HCT116 (cell line): Measurements from ENCODE around the gene SND1.

ENCODE experiments used
- ATF3 ChIP-seq: IDR thresholded peaks from 2 replicates; pipeline ENCODE4 v1.6.1; 2012
- CTCF ChIP-seq, 3 experiments: fragments of 200-600 bp in 1 of 3; sonication (generic) in 1 of 3; IDR thresholded peaks in 2 of 3; conservative IDR thresholded peaks in 1 of 3; 2 replicates each; pipeline ENCODE4 v1.5.1; 2012 to 2017; ENCODE audit warnings: low read depth in 2 of 3, low read length in 2 of 3, antibody characterized with exemption in 1 of 3, borderline replicate concordance in 1 of 3, control low read depth in 1 of 3, mild to moderate bottlenecking in 1 of 3, mixed read lengths in 1 of 3, mixed run types in 1 of 3, moderate library complexity in 1 of 3; ENCODE audit not compliant: insufficient read depth in 1 of 3
- ELF1 ChIP-seq: IDR thresholded peaks from 2 replicates; pipeline ENCODE4 v1.6.1; 2012; ENCODE audit warnings: low read depth, borderline replicate concordance
- EZH2 ChIP-seq: fragments of 200-600 bp; sonication (generic); IDR thresholded peaks from 2 replicates; pipeline ENCODE4 v1.6.1; 2017; ENCODE audit warnings: antibody characterized with exemption, mixed run types
- JUND ChIP-seq: IDR thresholded peaks from 2 replicates; pipeline ENCODE4 v1.6.1; 2012
- MAX ChIP-seq: IDR thresholded peaks from 2 replicates; pipeline ENCODE4 v1.6.1; 2012
- POLR2A ChIP-seq: IDR thresholded peaks from 2 replicates; pipeline ENCODE4 v1.7.0; 2011; ENCODE audit warnings: borderline replicate concordance; ENCODE audit not compliant: insufficient read depth, insufficient read length; ENCODE audit errors: extremely low read depth
- POLR2AphosphoS5 ChIP-seq: IDR thresholded peaks from 2 replicates; pipeline ENCODE4 v1.6.1; 2011; ENCODE audit warnings: mild to moderate bottlenecking, low read depth, low read length, moderate library complexity
- RAD21 ChIP-seq: IDR thresholded peaks from 2 replicates; pipeline ENCODE4 v1.6.1; 2012; ENCODE audit warnings: low read depth, mild to moderate bottlenecking
- REST ChIP-seq: IDR thresholded peaks from 2 replicates; pipeline ENCODE4 v1.6.1; 2012; ENCODE audit warnings: low read depth
- SP1 ChIP-seq: IDR thresholded peaks from 2 replicates; pipeline ENCODE4 v1.6.1; 2012; ENCODE audit warnings: low read depth
- TCF7L2 ChIP-seq: IDR thresholded peaks from 2 replicates; pipeline ENCODE4 v1.7.0; 2011; ENCODE audit warnings: borderline replicate concordance, inconsistent platforms; ENCODE audit not compliant: insufficient read depth, insufficient read length; ENCODE audit errors: extremely low read depth
- YY1 ChIP-seq: IDR thresholded peaks from 2 replicates; pipeline ENCODE4 v1.6.1; 2011; ENCODE audit warnings: low read length, low read depth, moderate library complexity, mild to moderate bottlenecking; ENCODE audit not compliant: insufficient replicate concordance; ENCODE audit errors: extremely low read depth
- ZFX ChIP-seq: fragments of 450-650 bp; IDR thresholded peaks from 2 replicates; pipeline ENCODE4 v1.6.1; 2017

GRCh38 chr7:128090492-128090891 is 438.5 kb downstream of the SND1 start:
- TF ChIP-seq POLR2A = no peak
- no peak for TF ChIP-seq REST
- TF ChIP-seq ATF3 = no peak
- TF ChIP-seq TCF7L2 = no peak
- TF ChIP-seq CTCF (IDR thresholded peaks at IDR 0.05 in 2 of 3, conservative IDR thresholded peaks at IDR 0.05 in 1 of 3; ENCODE audit: borderline replicate concordance in 1 of 3, insufficient read depth in 1 of 3, low read depth in 2 of 3, low read length in 2 of 3) = no peak
- TF ChIP-seq POLR2AphosphoS5 = no peak
- TF ChIP-seq ZFX = no peak
- TF ChIP-seq EZH2 = no peak
- TF ChIP-seq SP1 = no peak
- no peak for TF ChIP-seq JUND
- TF ChIP-seq MAX = no peak
- TF ChIP-seq YY1 = no peak
- no peak for TF ChIP-seq ELF1
- no peak for TF ChIP-seq RAD21
